HFF-Myc (cell line): ENCODE results near the gene MT1X.

ENCODE experiments used
- DNase-seq: peaks from one replicate; pipeline ENCODE4 v3.0.0-alpha.2; 2011; ENCODE audit warnings: low read depth; ENCODE audit errors: extremely low read depth
- H3K4me3 ChIP-seq: replicated peaks from 2 replicates; pipeline ENCODE4 v1.5.1; 2011; ENCODE audit warnings: low read depth, mild to moderate bottlenecking, control low read depth, low read length
- CTCF ChIP-seq: IDR thresholded peaks from 2 replicates; pipeline ENCODE4 v1.5.1; 2012; ENCODE audit warnings: mild to moderate bottlenecking, low read depth, low read length, control low read depth; ENCODE audit errors: missing control alignments

The MT1X gene

GRCh38 chr16:56637814-56638750 is 44.2 kb upstream of the MT1X start, which contains the start of gene MT1A:
TSS of gene MT1A (plus strand) at chr16:56638666. CDS start at chr16:56638739, 73 bp downstream.
- DNase-seq: no peak
- H3K4me3 ChIP-seq: peak within 1 kb of the TSS; percentile 44
- TF ChIP-seq CTCF: no peak

GRCh38 chr16:56639045-56639444 is 43.2 kb upstream of the MT1X start:
- DNase-seq: no peak
- no peak overlapping the region for H3K4me3 ChIP-seq
- no peak for TF ChIP-seq CTCF

GRCh38 chr16:56640076-56640475 is 42.2 kb upstream of the MT1X start:
- no peak for DNase-seq
- no peak for TF ChIP-seq CTCF
- no peak overlapping the region for H3K4me3 ChIP-seq

- no peak for DNase-seq
- H3K4me3 ChIP-seq: no peak overlapping the region
- no peak for TF ChIP-seq CTCF
These were observed 41.1 kb upstream of the MT1X start for GRCh38 chr16:56641166-56641565.

GRCh38 chr16:56643080-56643778 is 39.0 kb upstream of the MT1X start:
- DNase-seq: no peak
- no peak for TF ChIP-seq CTCF
- H3K4me3 ChIP-seq: no peak overlapping the region

GRCh38 chr16:56643833-56644232 is 38.4 kb upstream of the MT1X start:
- no peak overlapping the region for H3K4me3 ChIP-seq
- DNase-seq: no peak
- no peak for TF ChIP-seq CTCF
